ENCODE data around the gene BATF3.
"Not testable (repeated sequence)": the region's sequence is repeated elsewhere in the genome, so short reads cannot be mapped to it uniquely, and the experiment has no call there.

The BATF3 gene

DNA sequence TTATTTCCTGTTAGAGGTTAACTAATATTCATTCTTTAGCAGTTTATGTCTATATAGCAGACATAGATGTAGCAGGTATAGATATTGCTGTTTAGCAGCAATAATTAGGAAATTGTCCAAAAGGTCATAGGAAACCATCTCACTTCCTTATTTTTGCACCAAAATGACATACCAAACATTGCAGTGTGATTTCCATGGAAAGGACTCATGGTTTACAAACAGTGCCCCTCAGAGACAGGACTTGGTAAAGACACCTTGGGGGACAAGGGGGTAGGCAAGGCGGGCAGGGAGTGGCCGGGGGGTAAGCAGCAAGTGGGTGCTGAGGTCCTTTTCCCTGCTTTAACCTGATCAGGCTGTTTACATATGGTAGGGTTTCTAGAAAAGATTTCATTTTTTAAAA, 30.5 kb downstream of the BATF3 start:
- no peak overlapping the region for H3K9ac ChIP-seq (ENCODE audit: low read depth, low read length)
- H3K27me3 ChIP-seq (ENCODE audit: control insufficient read depth, insufficient read depth, low read length) = peaks cover 14% of the 10 kb centered on the region
- H3K4me1 ChIP-seq (ENCODE audit: control insufficient read depth, insufficient read depth, low read length) = peaks cover 23% of the 10 kb centered on the region
- no peaks in the 10 kb centered on the region for H3K9me3 ChIP-seq (ENCODE audit: control insufficient read depth, insufficient read depth, low read length)
- H3K36me3 ChIP-seq (ENCODE audit: control insufficient read depth, insufficient read depth, low read length) = no peaks in the 10 kb centered on the region
- no peak overlapping the region for H3K4me3 ChIP-seq (ENCODE audit: low read depth, low read length)
- no peak overlapping the region for H3K27ac ChIP-seq (ENCODE audit: low read depth, low read length)

- Histone ChIP-seq H3K27ac (ENCODE audit: low read depth, low read length) (no peak overlapping the region), H3K4me1 (ENCODE audit: control insufficient read depth, insufficient read depth, low read length) (peaks cover 23% of the 10 kb centered on the region), H3K4me3 (ENCODE audit: low read depth, low read length) (no peak overlapping the region), H3K36me3 (ENCODE audit: control insufficient read depth, insufficient read depth, low read length) (no peaks in the 10 kb centered on the region), H3K9ac (ENCODE audit: low read depth, low read length) (no peak overlapping the region), H3K27me3 (ENCODE audit: control insufficient read depth, insufficient read depth, low read length) (peaks cover 14% of the 10 kb centered on the region), H3K9me3 (ENCODE audit: control insufficient read depth, insufficient read depth, low read length) (no peaks in the 10 kb centered on the region)
Measured at GRCh38 chr1:212668477-212668876, 31.2 kb downstream of the BATF3 start.

DNA sequence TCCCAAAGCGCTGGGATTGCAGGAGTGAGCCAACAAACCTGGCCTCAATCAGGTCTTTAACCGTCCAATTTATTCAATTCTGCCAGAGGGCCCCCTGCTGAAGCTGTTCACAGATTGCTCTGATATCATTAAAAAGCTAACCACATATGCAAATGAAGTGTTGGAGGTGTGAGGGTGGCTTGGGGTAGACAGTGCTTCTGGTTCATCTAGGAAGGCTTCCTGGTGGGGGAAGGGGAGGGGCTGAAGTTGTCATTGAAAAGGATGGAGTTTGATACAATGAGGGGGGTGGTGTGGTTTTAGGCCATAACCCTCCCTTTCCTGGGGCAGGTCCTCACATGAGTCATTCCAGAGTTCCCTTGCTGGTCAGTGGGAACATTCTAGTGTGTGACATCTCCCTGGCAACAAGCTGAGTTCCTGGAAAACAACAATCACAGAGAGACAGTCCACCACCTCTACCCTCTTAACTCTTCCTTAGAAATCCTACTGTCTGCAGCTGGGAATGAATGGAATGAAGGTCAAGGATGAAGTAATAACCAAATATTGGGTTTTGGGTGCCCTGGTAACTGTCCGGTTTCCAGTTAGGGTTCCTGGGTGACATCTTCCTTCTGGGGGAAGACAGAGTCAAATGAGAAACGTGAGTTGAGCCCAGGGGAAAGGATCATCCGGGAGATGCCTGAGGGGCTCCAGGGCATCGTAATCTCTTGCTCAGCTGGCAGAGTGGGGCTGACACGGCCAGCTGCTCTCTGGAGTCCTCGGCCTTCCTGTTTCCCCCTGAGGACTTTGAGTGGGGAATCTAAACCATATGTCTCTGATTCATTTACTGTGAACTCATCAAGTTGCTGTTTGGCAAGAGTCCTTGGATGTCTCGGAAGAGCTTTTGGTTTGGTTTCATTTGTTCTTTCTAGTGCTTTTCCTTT, 32.2 kb downstream of the BATF3 start:
- peaks cover 23% of the 10 kb centered on the region for H3K4me1 ChIP-seq (ENCODE audit: control insufficient read depth, insufficient read depth, low read length)
- H3K4me3 ChIP-seq (ENCODE audit: low read depth, low read length) = no peak overlapping the region
- no peaks in the 10 kb centered on the region for H3K9me3 ChIP-seq (ENCODE audit: control insufficient read depth, insufficient read depth, low read length)
- H3K27me3 ChIP-seq (ENCODE audit: control insufficient read depth, insufficient read depth, low read length) = peaks cover 14% of the 10 kb centered on the region
- H3K36me3 ChIP-seq (ENCODE audit: control insufficient read depth, insufficient read depth, low read length) = no peaks in the 10 kb centered on the region
- H3K9ac ChIP-seq (ENCODE audit: low read depth, low read length) = no peak overlapping the region
- H3K27ac ChIP-seq (ENCODE audit: low read depth, low read length) = peak overlapping the region; percentile 21

GRCh38 chr1:212666116-212666775, 33.4 kb downstream of the BATF3 start:
- Histone ChIP-seq H3K4me3 (ENCODE audit: low read depth, low read length) (no peak overlapping the region), H3K27ac (ENCODE audit: low read depth, low read length) (no peak overlapping the region), H3K36me3 (ENCODE audit: control insufficient read depth, insufficient read depth, low read length) (no peaks in the 10 kb centered on the region), H3K9me3 (ENCODE audit: control insufficient read depth, insufficient read depth, low read length) (no peaks in the 10 kb centered on the region), H3K4me1 (ENCODE audit: control insufficient read depth, insufficient read depth, low read length) (peaks cover 16% of the 10 kb centered on the region), H3K9ac (ENCODE audit: low read depth, low read length) (no peak overlapping the region), H3K27me3 (ENCODE audit: control insufficient read depth, insufficient read depth, low read length) (peaks cover 14% of the 10 kb centered on the region)

GRCh38 chr1:212665241-212666115, 34.2 kb downstream of the BATF3 start:
- H3K36me3 ChIP-seq (ENCODE audit: control insufficient read depth, insufficient read depth, low read length) = no peaks in the 10 kb centered on the region
- no peaks in the 10 kb centered on the region for H3K9me3 ChIP-seq (ENCODE audit: control insufficient read depth, insufficient read depth, low read length)
- H3K4me1 ChIP-seq (ENCODE audit: control insufficient read depth, insufficient read depth, low read length) = peaks cover 12% of the 10 kb centered on the region; the same call in 1 of the 2 replicates
- peak overlapping the region; percentile 80 for H3K4me3 ChIP-seq (ENCODE audit: low read depth, low read length)
- H3K27me3 ChIP-seq (ENCODE audit: control insufficient read depth, insufficient read depth, low read length) = peaks cover 14% of the 10 kb centered on the region
- H3K9ac ChIP-seq (ENCODE audit: low read depth, low read length) = peak overlapping the region; percentile 53; the same call in 1 of the 2 replicates
- no peak overlapping the region for H3K27ac ChIP-seq (ENCODE audit: low read depth, low read length)

GRCh38 chr1:212664409-212665199, 35.0 kb downstream of the BATF3 start:
- Histone ChIP-seq H3K4me1 (ENCODE audit: control insufficient read depth, insufficient read depth, low read length) (peaks cover 12% of the 10 kb centered on the region; the same call in 1 of the 2 replicates), H3K36me3 (ENCODE audit: control insufficient read depth, insufficient read depth, low read length) (no peaks in the 10 kb centered on the region), H3K27ac (ENCODE audit: low read depth, low read length) (no peak overlapping the region), H3K9me3 (ENCODE audit: control insufficient read depth, insufficient read depth, low read length) (no peaks in the 10 kb centered on the region), H3K27me3 (ENCODE audit: control insufficient read depth, insufficient read depth, low read length) (peaks cover 14% of the 10 kb centered on the region), H3K9ac (ENCODE audit: low read depth, low read length) (no peak overlapping the region), H3K4me3 (ENCODE audit: low read depth, low read length) (no peak overlapping the region; the same call in 1 of the 2 replicates)

GRCh38 chr1:212658250-212658649, 41.4 kb downstream of the BATF3 start:
- H3K4me1 ChIP-seq (ENCODE audit: control insufficient read depth, insufficient read depth, low read length); H3K27me3 ChIP-seq (ENCODE audit: control insufficient read depth, insufficient read depth, low read length); H3K9ac ChIP-seq (ENCODE audit: low read depth, low read length); H3K27ac ChIP-seq (ENCODE audit: low read depth, low read length); H3K36me3 ChIP-seq (ENCODE audit: control insufficient read depth, insufficient read depth, low read length); H3K9me3 ChIP-seq (ENCODE audit: control insufficient read depth, insufficient read depth, low read length); H3K4me3 ChIP-seq (ENCODE audit: low read depth, low read length): not testable (repeated sequence)

GRCh38 chr1:212656730-212657129, 42.9 kb downstream of the BATF3 start:
- H3K9ac ChIP-seq (ENCODE audit: low read depth, low read length) = no peak overlapping the region
- no peak overlapping the region for H3K4me3 ChIP-seq (ENCODE audit: low read depth, low read length)
- no peak overlapping the region for H3K27ac ChIP-seq (ENCODE audit: low read depth, low read length)

DNA sequence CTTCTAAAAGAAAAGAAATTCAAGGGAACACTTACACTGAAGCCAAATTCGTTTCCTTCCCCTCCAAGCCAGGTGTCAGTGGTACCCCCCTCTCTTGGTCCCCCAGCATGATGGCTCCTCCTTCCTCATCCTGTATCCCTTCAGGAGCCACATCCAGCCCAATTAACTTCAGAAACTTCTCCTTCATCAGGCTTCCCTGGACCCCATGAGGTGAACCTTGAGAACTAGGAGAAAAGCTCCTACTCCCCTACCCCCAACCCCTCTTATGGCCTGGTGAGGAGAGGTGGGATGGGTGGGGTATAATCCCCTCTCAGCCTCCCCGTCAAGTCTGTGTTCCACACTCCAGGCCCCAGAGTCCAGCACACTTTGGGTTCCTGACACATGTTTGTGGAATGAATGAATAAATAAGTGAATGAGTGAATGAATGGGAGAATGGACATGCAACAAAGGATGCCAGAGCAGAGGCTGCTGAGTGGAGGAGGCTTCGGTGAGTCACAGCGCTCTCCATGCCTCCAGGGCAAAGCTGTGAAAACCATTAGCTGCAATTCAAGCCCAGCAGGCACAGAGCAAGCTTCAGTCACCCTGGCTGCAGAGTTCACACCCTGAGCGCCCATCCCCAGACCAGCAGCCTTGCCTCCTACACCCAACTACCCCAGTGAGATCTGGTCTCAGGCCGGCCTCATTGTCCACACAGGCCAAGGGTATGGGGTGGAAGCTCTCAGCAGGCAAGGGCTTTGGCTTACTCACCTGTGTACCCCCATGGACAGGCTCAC, 43.8 kb downstream of the BATF3 start:
- peak overlapping the region; percentile 35 for H3K27ac ChIP-seq (ENCODE audit: low read depth, low read length)
- H3K4me3 ChIP-seq (ENCODE audit: low read depth, low read length) = no peak overlapping the region
- no peaks in the 10 kb centered on the region for H3K9me3 ChIP-seq (ENCODE audit: control insufficient read depth, insufficient read depth, low read length)
- no peaks in the 10 kb centered on the region for H3K36me3 ChIP-seq (ENCODE audit: control insufficient read depth, insufficient read depth, low read length)
- H3K9ac ChIP-seq (ENCODE audit: low read depth, low read length) = no peak overlapping the region
- H3K4me1 ChIP-seq (ENCODE audit: control insufficient read depth, insufficient read depth, low read length) = no peaks in the 10 kb centered on the region
- H3K27me3 ChIP-seq (ENCODE audit: control insufficient read depth, insufficient read depth, low read length) = no peaks in the 10 kb centered on the region

More at GRCh38 chr1:212656730-212657129, 42.9 kb downstream of the BATF3 start:
- H3K36me3 ChIP-seq (ENCODE audit: control insufficient read depth, insufficient read depth, low read length) = no peaks in the 10 kb centered on the region
- no peaks in the 10 kb centered on the region for H3K27me3 ChIP-seq (ENCODE audit: control insufficient read depth, insufficient read depth, low read length)
- H3K4me1 ChIP-seq (ENCODE audit: control insufficient read depth, insufficient read depth, low read length) = no peaks in the 10 kb centered on the region
- no peaks in the 10 kb centered on the region for H3K9me3 ChIP-seq (ENCODE audit: control insufficient read depth, insufficient read depth, low read length)
